TTC549 (cell line): ENCODE results near the gene F11.
"Not testable (repeated sequence)": the region's sequence is repeated elsewhere in the genome, so short reads cannot be mapped to it uniquely, and the experiment has no call there.

Source experiments
- FAIRE-seq: peaks from 2 replicates; lab custom pipeline; 2012; peaks lifted over from hg19 to GRCh38; lab: Jason Lieb, UNC

Gene F11

DNA sequence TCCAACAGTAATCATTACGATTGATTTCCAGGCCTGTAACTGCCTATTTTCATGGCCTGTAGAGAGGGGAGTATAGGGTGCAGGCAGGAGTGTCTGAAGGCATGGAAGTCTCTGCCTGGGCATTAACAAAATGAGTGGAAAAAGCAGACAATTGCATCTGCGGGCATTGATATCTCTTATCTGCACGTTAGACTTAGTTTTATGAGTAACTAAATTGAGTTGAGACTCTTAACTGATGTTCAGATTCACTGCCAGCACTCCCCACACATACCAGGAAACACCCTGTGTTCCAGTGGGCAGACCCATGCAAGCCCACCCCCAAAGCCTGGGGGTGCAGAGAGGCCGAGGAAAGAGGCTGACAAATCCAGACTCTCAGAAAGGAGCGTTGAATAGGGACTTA, 33.3 kb downstream of the F11 start:
- no peak for FAIRE-seq

DNA sequence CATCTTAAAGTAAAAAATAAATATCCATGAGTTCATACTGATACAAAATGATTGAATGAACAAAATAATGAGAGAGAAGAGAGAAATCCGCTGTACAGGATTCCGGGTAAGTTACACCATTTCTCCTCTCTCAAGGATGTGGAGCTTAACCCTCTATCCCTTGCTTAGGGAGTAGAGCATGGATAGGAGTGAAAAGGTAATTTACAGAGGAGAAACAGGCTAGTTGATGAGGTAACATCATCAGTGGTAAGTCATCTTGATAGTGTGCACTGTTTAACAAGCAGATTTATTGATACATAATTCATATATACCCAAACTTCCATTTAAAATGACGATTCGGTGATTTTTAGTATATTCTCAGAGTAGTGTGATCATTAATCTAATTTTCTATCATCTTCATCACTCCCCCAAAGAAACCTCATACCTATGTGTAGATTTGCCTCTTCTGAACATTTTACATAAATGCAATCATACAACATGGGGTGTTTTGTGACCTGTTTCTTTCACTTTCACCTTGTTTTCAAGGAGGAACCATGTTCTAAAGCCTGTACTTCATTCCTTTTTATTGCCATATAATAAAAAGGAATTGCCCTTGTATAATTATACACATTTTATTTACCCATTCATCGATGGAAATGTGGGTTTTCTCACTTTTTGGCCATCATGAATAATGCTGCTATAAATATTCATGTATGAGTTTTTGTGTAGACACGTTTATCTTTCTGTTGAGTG, 34.8 kb downstream of the F11 start:
- FAIRE-seq = no peak

DNA sequence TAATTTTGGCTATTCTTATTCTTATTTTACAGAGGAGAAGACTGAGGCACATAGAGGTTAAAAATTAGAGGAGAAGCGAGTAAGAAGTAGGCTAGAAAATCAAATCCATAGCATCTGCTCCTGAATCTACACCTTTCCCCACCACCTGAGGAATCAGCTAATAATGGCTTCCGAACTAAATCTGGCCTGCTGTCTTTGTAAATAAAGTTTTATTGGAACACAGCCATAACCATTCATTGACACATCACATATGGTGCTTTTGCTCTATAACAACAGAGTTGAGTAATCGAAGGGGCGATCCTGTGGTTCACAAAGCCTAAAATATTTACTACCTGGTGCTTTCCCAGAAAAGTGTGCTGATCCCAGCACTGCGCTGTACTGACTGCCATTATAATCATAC, 38.2 kb downstream of the F11 start:
- FAIRE-seq = no peak

GRCh38 chr4:186304866-186305505, 39.0 kb downstream of the F11 start:
- FAIRE-seq = no peak

DNA sequence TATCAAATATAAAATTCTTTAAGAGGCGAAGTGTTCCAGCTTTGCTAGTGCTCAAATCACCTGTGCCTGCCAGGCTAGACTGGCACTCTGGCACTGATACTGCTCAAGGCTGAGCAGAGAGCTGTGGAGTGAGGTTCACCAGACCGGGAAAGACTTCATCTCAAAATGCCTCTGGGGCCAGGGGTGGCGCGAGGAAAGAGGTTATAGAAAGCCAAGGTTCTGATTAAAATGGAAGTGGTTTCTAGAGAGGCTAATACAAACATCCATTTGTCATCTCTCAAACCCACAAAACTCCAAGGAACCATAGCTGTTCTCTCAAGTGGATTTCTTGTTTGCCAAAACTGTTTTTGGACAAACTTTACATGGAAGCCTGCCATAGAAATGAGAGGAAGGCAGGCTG, 41.5 kb downstream of the F11 start:
- FAIRE-seq = no peak

GRCh38 chr4:186307916-186308315, 41.9 kb downstream of the F11 start:
- FAIRE-seq = no peak

DNA sequence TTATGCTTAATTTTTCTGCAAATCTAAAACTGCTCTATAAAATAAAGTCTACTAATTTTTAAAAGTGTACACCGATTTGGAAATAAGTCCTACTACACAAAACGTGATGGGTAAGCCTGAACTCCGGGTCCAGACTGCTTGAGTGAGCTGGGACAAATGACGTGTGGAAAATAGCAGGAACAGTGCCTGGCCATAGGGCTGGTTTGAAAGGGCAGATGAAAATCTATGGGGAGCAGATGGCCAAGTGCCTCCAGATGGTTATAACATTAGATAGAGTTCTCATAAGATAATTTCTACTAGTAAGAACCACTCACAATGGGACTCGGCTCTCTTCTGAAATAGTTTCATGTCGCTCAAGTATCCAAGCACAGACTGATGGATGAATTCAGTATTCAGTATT, 52.5 kb downstream of the F11 start:
- FAIRE-seq = no peak

DNA sequence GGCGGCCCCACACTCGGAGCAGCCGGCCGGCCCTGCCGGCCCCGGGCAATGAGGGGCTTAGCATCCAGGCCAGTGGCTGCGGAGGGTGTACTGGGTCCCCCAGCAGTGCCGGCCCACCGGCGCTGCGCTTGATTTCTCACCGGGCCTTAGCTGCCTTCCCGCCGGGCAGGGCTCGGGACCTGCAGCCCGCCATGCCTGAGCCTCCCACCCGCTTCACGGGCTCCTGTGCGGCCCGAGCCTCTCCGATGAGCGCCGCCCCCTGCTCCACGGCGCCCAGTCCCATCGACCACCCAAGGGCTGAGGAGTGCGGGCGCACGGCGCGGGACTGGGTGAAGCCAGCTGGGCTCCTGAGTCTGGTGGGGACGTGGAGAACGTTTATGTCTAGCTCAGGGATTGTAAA, 58.7 kb downstream of the F11 start:
- FAIRE-seq = not testable (repeated sequence)

- FAIRE-seq = no peak
Observed at GRCh38 chr4:186326391-186326790, 60.4 kb downstream of the F11 start.

DNA sequence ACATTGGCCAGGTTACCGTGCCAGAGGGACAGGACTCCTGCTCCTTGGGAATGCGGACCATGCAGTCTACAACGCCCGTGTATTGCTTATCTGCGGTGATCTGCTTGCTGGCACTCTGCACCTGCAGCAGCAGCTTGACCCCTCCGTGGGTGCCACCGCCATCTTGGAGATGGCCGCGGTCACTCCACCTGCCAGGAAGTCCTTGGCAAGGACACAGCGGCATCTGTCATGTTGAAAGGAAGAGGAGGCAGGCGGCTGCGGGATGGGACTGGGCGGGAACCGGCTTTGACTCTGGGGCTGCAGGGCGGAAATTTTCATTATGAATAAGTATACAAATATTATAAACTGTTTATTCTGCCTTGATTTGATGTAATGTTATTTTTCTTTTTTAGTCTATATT, 63.4 kb downstream of the F11 start:
- FAIRE-seq = no peak

DNA sequence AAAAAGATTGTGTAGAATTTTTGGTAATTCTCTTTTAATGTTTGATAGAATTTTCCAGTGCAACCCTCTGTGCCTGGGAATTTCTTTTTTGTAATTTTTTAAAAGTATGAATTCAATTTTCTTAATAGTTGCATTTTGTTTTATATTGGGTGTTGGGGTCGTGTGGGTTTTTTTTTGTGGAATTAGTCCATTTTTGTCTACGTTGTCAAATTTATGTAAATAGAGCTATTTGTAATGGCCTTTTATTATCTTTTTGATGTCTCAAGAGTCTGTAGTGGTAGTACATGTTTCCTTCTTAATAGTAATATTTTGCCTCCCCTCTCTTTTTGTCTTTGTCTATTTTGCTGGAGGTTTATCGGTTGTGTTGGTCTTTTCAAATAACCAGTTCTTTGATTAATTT, 64.4 kb downstream of the F11 start:
- no peak for FAIRE-seq

GRCh38 chr4:186335793-186336192, 69.8 kb downstream of the F11 start:
- no peak for FAIRE-seq
